HAP-1 (cell line): Measurements from ENCODE around the gene TMEM218.
"Not testable (repeated sequence)": the region's sequence is repeated elsewhere in the genome, so short reads cannot be mapped to it uniquely, and the experiment has no call there.

Experiments
- DNase-seq, 2 experiments: peaks; one replicate each; pipeline ENCODE4 v3.0.0-alpha.2; 2016 to 2020; ENCODE audit warnings: low spot score in 2 of 2
- H3K27me3 ChIP-seq: fragments of 250-450 bp; sonication (Bioruptor Pico); 2 replicates; pipeline ENCODE4 v1.5.1; 2020; ENCODE audit warnings: low read depth, mild to moderate bottlenecking, moderate library complexity
- H3K36me3 ChIP-seq: fragments of 250-450 bp; sonication (Bioruptor Pico); replicated peaks from 2 replicates; pipeline ENCODE4 v1.5.1; 2020; ENCODE audit warnings: mild to moderate bottlenecking
- H3K4me1 ChIP-seq: fragments of 250-450 bp; sonication (Bioruptor Pico); 2 replicates; pipeline ENCODE4 v1.5.1; 2020; ENCODE audit warnings: mild to moderate bottlenecking
- H3K4me3 ChIP-seq: fragments of 250-450 bp; sonication (Bioruptor Pico); 2 replicates; pipeline ENCODE4 v1.5.1; 2020; ENCODE audit warnings: mild to moderate bottlenecking, moderate library complexity
- H3K9me3 ChIP-seq: fragments of 250-450 bp; sonication (Bioruptor Pico); 2 replicates; pipeline ENCODE4 v1.5.1; 2020; ENCODE audit warnings: mild to moderate bottlenecking, moderate library complexity
- in situ Hi-C: fragments of 300-500 bp; cut with MboI; formaldehyde crosslinking; loops from 3 replicates; pipeline ENCODE4 v1.14.3; 2020; ENCODE audit warnings: low sequenced_read_pairs, inconsistent platforms, mixed read lengths

Gene TMEM218

GRCh38 chr11:125062218-125062930 is 49.1 kb downstream of the TMEM218 start:
- no peaks in the 10 kb centered on the region for H3K9me3 ChIP-seq
- in situ Hi-C loops = no loop called here
- H3K4me3 ChIP-seq = peak overlapping the region; percentile 35
- no peaks in the 10 kb centered on the region; the same call in 1 of the 2 replicates for H3K4me1 ChIP-seq
- peaks cover 4% of the 10 kb centered on the region; the same call in 1 of the 2 replicates for H3K27me3 ChIP-seq
- no peak for DNase-seq
- H3K36me3 ChIP-seq = no peaks in the 10 kb centered on the region

DNA sequence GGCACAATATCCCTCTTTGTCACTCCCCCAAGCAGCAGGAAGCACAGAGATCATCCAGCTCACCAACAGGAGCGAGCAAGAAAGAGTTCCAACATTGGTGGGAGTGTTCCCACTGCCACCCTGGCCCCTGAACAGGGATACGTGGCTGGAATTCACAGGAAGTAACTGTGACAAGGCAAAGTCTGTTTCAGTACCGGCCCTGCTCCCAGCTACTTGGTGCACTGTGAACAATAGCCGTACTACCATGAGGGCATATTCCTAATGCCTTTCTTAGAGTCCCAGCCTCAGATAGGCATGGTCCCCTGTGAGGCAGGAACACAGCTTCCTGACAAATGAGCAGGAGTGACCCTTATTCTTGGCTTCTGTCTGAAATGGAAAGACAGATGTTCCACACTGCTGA is 50.1 kb downstream of the TMEM218 start:
- Histone ChIP-seq H3K36me3 (no peaks in the 10 kb centered on the region), H3K9me3 (no peaks in the 10 kb centered on the region), H3K4me3 (no peak overlapping the region), H3K4me1 (no peaks in the 10 kb centered on the region; the same call in 1 of the 2 replicates), H3K27me3 (peaks cover 4% of the 10 kb centered on the region; the same call in 1 of the 2 replicates)
- no peak for DNase-seq
- in situ Hi-C loops = no loop called here

- no peak overlapping the region for H3K4me3 ChIP-seq
- DNase-seq = no peak
- no peaks in the 10 kb centered on the region for H3K9me3 ChIP-seq
- H3K27me3 ChIP-seq = no peaks in the 10 kb centered on the region
- no peaks in the 10 kb centered on the region; the same call in 1 of the 2 replicates for H3K4me1 ChIP-seq
- H3K36me3 ChIP-seq = no peaks in the 10 kb centered on the region
- in situ Hi-C loops = no loop called here
Observed at GRCh38 chr11:125057693-125058016, 53.8 kb downstream of the TMEM218 start.

DNA sequence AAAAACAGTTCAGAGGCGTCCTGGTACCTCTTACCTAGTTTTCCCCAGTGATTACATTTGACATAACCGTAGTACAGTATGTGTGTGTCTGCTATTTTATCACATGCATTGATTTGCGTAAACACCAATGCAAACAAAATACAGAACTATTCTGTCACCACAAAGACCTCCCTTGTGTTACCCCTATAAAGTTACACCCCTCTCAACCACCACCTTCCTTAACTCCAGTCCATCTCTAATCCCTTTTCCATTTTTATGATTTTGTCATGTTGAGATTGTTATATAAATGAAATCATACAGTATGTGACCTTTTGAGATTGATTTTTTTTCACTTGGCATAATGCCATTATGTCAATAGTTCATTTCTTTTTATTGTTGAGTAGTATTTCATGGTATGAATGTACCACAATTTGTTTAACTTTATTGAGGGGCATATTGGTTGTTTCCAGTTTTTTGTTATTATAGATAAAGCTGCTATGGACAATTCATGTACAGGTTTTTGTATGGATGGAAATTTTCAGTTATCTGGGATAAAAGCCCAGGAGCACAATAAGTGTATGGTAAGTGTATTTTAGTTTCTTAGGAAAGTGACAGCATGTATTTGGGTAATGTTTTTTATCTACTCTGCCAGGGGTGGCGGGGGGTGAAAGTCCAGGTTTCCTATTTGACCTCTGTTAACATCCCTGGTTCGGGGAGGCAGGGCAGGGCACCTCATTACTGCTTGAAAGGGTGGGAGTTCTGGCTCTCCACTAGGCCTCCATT is 54.3 kb downstream of the TMEM218 start:
- Histone ChIP-seq H3K4me1 (no peaks in the 10 kb centered on the region; the same call in 1 of the 2 replicates), H3K4me3 (no peak overlapping the region), H3K9me3 (no peaks in the 10 kb centered on the region), H3K36me3 (no peaks in the 10 kb centered on the region), H3K27me3 (no peaks in the 10 kb centered on the region)
- in situ Hi-C loops = no loop called here
- no peak for DNase-seq

GRCh38 chr11:125056111-125056510 is 55.3 kb downstream of the TMEM218 start:
- H3K36me3 ChIP-seq, H3K4me1 ChIP-seq, DNase-seq, H3K4me3 ChIP-seq, H3K27me3 ChIP-seq, in situ Hi-C loops, H3K9me3 ChIP-seq: not testable (repeated sequence)

DNA sequence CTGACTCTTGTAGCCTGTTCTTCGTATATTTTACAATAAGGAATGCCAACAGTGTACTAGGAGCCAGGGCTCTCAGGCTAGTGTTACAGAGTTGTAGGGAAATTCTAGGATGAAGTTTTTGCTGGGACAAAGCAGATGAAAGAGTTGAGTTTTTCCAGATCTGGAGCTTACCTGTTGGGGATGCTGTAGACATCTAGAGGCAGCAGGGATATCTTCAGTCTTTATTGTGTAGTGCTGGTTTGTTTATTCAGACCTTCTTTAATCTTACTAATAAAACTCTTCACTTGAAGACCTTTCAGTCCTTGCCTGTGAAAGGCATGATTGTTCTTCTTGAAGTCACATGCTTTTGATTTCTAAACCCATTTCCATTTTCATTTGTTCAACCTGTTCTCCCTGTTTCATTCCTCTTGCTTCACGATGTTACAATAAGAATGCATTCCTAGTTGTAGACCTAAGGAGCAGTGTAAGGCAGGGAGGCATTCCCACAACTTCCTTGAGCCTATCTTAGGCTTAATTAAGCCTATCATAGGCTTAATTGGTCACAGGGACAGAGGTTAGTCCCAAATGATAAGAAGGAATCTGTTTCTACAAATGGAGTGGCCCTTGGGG is 56.2 kb downstream of the TMEM218 start:
- in situ Hi-C loops = no loop called here
- Histone ChIP-seq H3K9me3 (no peaks in the 10 kb centered on the region), H3K27me3 (no peaks in the 10 kb centered on the region), H3K36me3 (no peaks in the 10 kb centered on the region), H3K4me1 (no peaks in the 10 kb centered on the region; the same call in 1 of the 2 replicates), H3K4me3 (no peak overlapping the region)
- no peak for DNase-seq

- no peak for DNase-seq
- Histone ChIP-seq H3K4me1 (no peaks in the 10 kb centered on the region; the same call in 1 of the 2 replicates), H3K4me3 (no peak overlapping the region), H3K36me3 (no peaks in the 10 kb centered on the region), H3K9me3 (no peaks in the 10 kb centered on the region), H3K27me3 (no peaks in the 10 kb centered on the region)
- in situ Hi-C loops = no loop called here
Observed at GRCh38 chr11:125053167-125053566, 58.3 kb downstream of the TMEM218 start.

DNA sequence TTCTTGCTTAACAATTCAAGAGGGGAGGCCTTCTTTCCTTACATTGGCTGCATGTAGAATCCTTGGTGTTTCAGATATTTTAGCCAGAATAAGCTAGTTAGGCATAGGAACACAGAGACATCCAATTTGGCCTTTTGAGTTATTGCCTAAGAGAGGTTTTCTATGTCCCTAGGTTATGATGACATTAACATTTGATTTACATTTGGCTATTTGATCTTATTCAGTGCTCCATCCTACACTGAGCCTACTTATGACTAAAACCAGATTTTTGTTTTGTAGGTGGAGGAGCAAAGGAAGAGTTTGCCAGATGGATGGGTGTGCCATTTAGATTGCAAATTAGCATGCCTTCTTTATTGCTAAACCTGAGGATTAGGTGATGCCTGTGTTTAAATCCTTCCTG is 59.4 kb downstream of the TMEM218 start:
- H3K4me3 ChIP-seq = no peak overlapping the region
- DNase-seq = no peak
- in situ Hi-C loops = no loop called here
- no peaks in the 10 kb centered on the region for H3K36me3 ChIP-seq
- H3K4me1 ChIP-seq = no peaks in the 10 kb centered on the region; the same call in 1 of the 2 replicates
- no peaks in the 10 kb centered on the region for H3K27me3 ChIP-seq
- H3K9me3 ChIP-seq = no peaks in the 10 kb centered on the region

DNA sequence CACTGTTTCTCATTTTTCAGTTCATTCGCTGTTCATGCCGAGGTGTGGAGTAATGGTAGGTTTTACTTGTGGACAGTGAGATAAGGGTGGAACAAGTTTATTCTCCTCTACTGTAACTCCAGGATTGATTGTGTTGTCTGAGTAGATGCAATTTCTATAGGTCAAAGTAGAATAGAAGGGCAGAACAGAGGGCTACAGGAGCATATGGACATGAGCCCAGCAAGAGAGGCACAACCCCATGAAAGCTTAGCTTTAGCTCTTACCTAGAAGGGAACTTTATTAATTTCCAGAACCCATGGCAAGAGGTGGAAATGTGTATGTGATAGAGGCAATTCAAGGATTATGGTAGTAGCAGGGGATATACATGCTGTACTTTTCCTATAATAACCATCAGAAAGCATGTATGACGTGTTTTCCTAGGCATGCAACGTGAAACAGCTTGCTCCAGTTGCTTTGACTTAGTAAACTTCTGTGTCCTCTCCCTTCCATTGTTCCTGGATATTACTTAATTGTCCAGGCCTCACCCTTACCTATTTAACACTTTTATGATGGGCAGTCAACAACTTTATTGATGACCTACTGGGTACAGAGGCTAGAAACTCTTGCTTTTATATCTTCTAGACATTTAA is 62.1 kb downstream of the TMEM218 start:
- no peak overlapping the region for H3K4me3 ChIP-seq
- no peaks in the 10 kb centered on the region for H3K36me3 ChIP-seq
- no peak for DNase-seq
- H3K27me3 ChIP-seq = no peaks in the 10 kb centered on the region
- in situ Hi-C loops = no loop called here
- H3K4me1 ChIP-seq = no peaks in the 10 kb centered on the region; the same call in 1 of the 2 replicates
- no peaks in the 10 kb centered on the region for H3K9me3 ChIP-seq
